OCI-LY3 (cell line): ENCODE measurements around the gene TOM1L2.
"Not testable (repeated sequence)": the region's sequence is repeated elsewhere in the genome, so short reads cannot be mapped to it uniquely, and the experiment has no call there.

Experiments
- H2AFZ ChIP-seq: fragments of 200-600, 300-600 bp; shearing (Covaris generic); 2 replicates; pipeline ENCODE4 v1.6.0; 2014; ENCODE audit warnings: antibody characterized with exemption, low read depth, low read length
- H3K27ac ChIP-seq: fragments of 200-600, 300-600 bp; sonication (generic); 2 replicates; pipeline ENCODE4 v1.5.1; 2014; ENCODE audit warnings: mild to moderate bottlenecking, low read length, moderate library complexity, mixed read lengths
- H3K27me3 ChIP-seq: fragments of 200-600, 300-600 bp; sonication (generic); 2 replicates; pipeline ENCODE4 v1.6.1; 2014; ENCODE audit warnings: low read depth, low read length, mixed read lengths
- H3K36me3 ChIP-seq: fragments of 200-600, 300-600 bp; sonication (generic); replicated peaks from 2 replicates; pipeline ENCODE3; 2014; ENCODE audit warnings: low read depth, low read length, mixed read lengths
- H3K4me1 ChIP-seq: fragments of 300-600, 200-600 bp; sonication (generic); 2 replicates; pipeline ENCODE4 v1.6.1; 2014; ENCODE audit warnings: low read length, mixed read lengths
- H3K4me2 ChIP-seq: fragments of 200-600, 300-600 bp; sonication (generic); 2 replicates; pipeline ENCODE4 v1.6.1; 2014; ENCODE audit warnings: low read length, mixed read lengths
- H3K4me3 ChIP-seq: fragments of 300-600, 200-600 bp; sonication (generic); 2 replicates; pipeline ENCODE4 v1.5.1; 2014; ENCODE audit warnings: antibody characterized with exemption, mild to moderate bottlenecking, low read length, moderate library complexity
- H3K79me2 ChIP-seq: fragments of 300-600, 200-600 bp; shearing (Covaris generic); 2 replicates; pipeline ENCODE4 v1.6.1; 2014; ENCODE audit warnings: mild to moderate bottlenecking, low read length, mixed read lengths
- H3K9ac ChIP-seq: fragments of 300-600, 200-600 bp; shearing (Covaris generic); 2 replicates; pipeline ENCODE4 v1.6.0; 2014; ENCODE audit warnings: mild to moderate bottlenecking, low read length, moderate library complexity
- H3K9me3 ChIP-seq: fragments of 200-600, 300-600 bp; shearing (Covaris generic); 2 replicates; pipeline ENCODE4 v1.6.1; 2014; ENCODE audit warnings: low read length, mixed read lengths; ENCODE audit not compliant: insufficient read depth
- H4K20me1 ChIP-seq: fragments of 200-600, 300-600 bp; sonication (generic); 2 replicates; pipeline ENCODE4 v1.6.1; 2016; ENCODE audit warnings: low read length, mixed read lengths; ENCODE audit not compliant: insufficient read depth
- CTCF ChIP-seq: fragments of 200-600, 300-600 bp; sonication (generic); IDR thresholded peaks from 2 replicates; pipeline ENCODE4 v1.5.1; 2014; ENCODE audit warnings: antibody characterized with exemption, low read length, low read depth
- EZH2phosphoT487 ChIP-seq: fragments of 200-600 bp; shearing (Covaris generic); IDR thresholded peaks from 2 replicates; pipeline ENCODE4 v1.6.1; 2018; ENCODE audit warnings: antibody characterized with exemption, mixed run types, low read depth

The TOM1L2 gene

GRCh38 chr17:17941015-17941414 lies 31.2 kb downstream of the TOM1L2 start:
- Histone ChIP-seq H3K27ac (no peak overlapping the region), H3K4me2 (no peak overlapping the region), H3K79me2 (no peaks in the 10 kb centered on the region)

GRCh38 chr17:17940441-17940911 lies 31.7 kb downstream of the TOM1L2 start:
- Histone ChIP-seq H3K27ac (no peak overlapping the region), H3K79me2 (no peaks in the 10 kb centered on the region), H3K4me1 (peaks cover 5% of the 10 kb centered on the region), H4K20me1 (no peaks in the 10 kb centered on the region), H3K4me3 (no peak overlapping the region), H3K4me2 (no peak overlapping the region), H3K9ac (no peak overlapping the region), H3K9me3 (no peaks in the 10 kb centered on the region), H3K27me3 (no peaks in the 10 kb centered on the region), H2AFZ (no peak overlapping the region), H3K36me3 (no peaks in the 10 kb centered on the region)
- TF ChIP-seq CTCF: no peak
- TF ChIP-seq EZH2phosphoT487: no peak

More at GRCh38 chr17:17941015-17941414, 31.2 kb downstream of the TOM1L2 start:
- H3K9me3 ChIP-seq: no peaks in the 10 kb centered on the region
- H3K4me1 ChIP-seq: peaks cover 5% of the 10 kb centered on the region
- no peak for TF ChIP-seq EZH2phosphoT487
- TF ChIP-seq CTCF: no peak
- H3K27me3 ChIP-seq: no peaks in the 10 kb centered on the region
- no peaks in the 10 kb centered on the region for H4K20me1 ChIP-seq
- H3K9ac ChIP-seq: no peak overlapping the region
- no peaks in the 10 kb centered on the region for H3K36me3 ChIP-seq
- no peak overlapping the region for H2AFZ ChIP-seq
- H3K4me3 ChIP-seq: no peak overlapping the region

GRCh38 chr17:17939941-17940340 lies 32.3 kb downstream of the TOM1L2 start:
- not testable (repeated sequence) for H3K27me3 ChIP-seq, H3K9ac ChIP-seq, H3K27ac ChIP-seq, H3K9me3 ChIP-seq, H3K4me1 ChIP-seq, H4K20me1 ChIP-seq, H3K79me2 ChIP-seq, H2AFZ ChIP-seq, H3K36me3 ChIP-seq, H3K4me2 ChIP-seq, H3K4me3 ChIP-seq

- no peak overlapping the region for H3K27ac ChIP-seq
Measured at GRCh38 chr17:17938388-17939107, 33.7 kb downstream of the TOM1L2 start.

More at GRCh38 chr17:17938388-17939107, 33.7 kb downstream of the TOM1L2 start:
- Histone ChIP-seq H3K9me3 (no peaks in the 10 kb centered on the region), H3K36me3 (no peaks in the 10 kb centered on the region), H3K79me2 (no peaks in the 10 kb centered on the region), H3K4me2 (no peak overlapping the region), H3K27me3 (no peaks in the 10 kb centered on the region), H2AFZ (no peak overlapping the region), H4K20me1 (no peaks in the 10 kb centered on the region), H3K9ac (no peak overlapping the region), H3K4me3 (no peak overlapping the region), H3K4me1 (peaks cover 5% of the 10 kb centered on the region)
- no peak for TF ChIP-seq EZH2phosphoT487
- no peak for TF ChIP-seq CTCF
